SK-N-SH (cell line): ENCODE measurements around the gene NME8. TPM values are rescaled to one million over a fixed set of nuclear protein-coding genes. Genes with fewer than 3 reads are reported as not detected.

Experiments used
- CTCF ChIA-PET: fragments of 300-600, 350-600 bp; formaldehyde crosslinking; extraction: SDS; loops from one replicate; lab custom pipeline; 2021; lab: Yijun Ruan, JAX
- POLR2A ChIA-PET: fragments of 350-600 bp; sonication (Branson Sonifier 250); formaldehyde crosslinking; extraction: SDS; loops from one replicate; lab custom pipeline; 2020; ENCODE audit warnings: antibody characterized with exemption, inconsistent platforms; lab: Yijun Ruan, JAX
- DNase-seq: peaks from one replicate; pipeline ENCODE4 v3.0.0; 2012
- H2AFZ ChIP-seq: fragments of 200-600 bp; sonication (generic); 2 replicates; pipeline ENCODE4 v1.8.1; 2016; ENCODE audit warnings: antibody characterized with exemption, mild to moderate bottlenecking, low read depth
- H3F3A ChIP-seq: fragments of 200-600 bp; sonication (generic); replicated peaks from 2 replicates; pipeline ENCODE3; 2016; ENCODE audit warnings: antibody characterized with exemption, mild to moderate bottlenecking; ENCODE audit not compliant: insufficient read depth
- H3K27ac ChIP-seq, 2 experiments: fragments of 200-500 bp in 1 of 2; fragments of 200-600 bp in 1 of 2; sonication (Bioruptor generic) in 1 of 2; sonication (generic), shearing (Covaris generic) in 1 of 2; 2 replicates each; pipeline versions ENCODE4 v1.5.1 to v1.6.1; 2014 to 2016; ENCODE audit warnings: low read depth in 2 of 2, inconsistent platforms in 1 of 2, low read length in 1 of 2, mild to moderate bottlenecking in 1 of 2, mixed read lengths in 1 of 2
- H3K27me3 ChIP-seq: fragments of 200-600 bp; sonication (generic), shearing (Covaris generic); 2 replicates; pipeline ENCODE4 v1.6.1; 2016; ENCODE audit warnings: mixed run types; ENCODE audit not compliant: insufficient read depth
- H3K36me3 ChIP-seq, 2 experiments: fragments of 200-500 bp in 1 of 2; fragments of 200-600 bp in 1 of 2; sonication (Bioruptor generic) in 1 of 2; sonication (generic) in 1 of 2; replicated peaks in 1 of 2; 2 replicates each; pipeline versions ENCODE3 to v1.5.1; 2014 to 2016; ENCODE audit warnings: low read length in 1 of 2, mild to moderate bottlenecking in 1 of 2; ENCODE audit not compliant: insufficient read depth in 2 of 2, control insufficient read depth in 1 of 2
- H3K4me1 ChIP-seq, 2 experiments: fragments of 200-500 bp in 1 of 2; fragments of 200-600 bp in 1 of 2; sonication (Bioruptor generic) in 1 of 2; sonication (generic), shearing (Covaris generic) in 1 of 2; 2 replicates each; pipeline versions ENCODE4 v1.5.1 to v1.6.1; 2014 to 2016; ENCODE audit warnings: low read depth in 1 of 2, low read length in 1 of 2, mixed run types in 1 of 2; ENCODE audit not compliant: insufficient read depth in 2 of 2, control insufficient read depth in 1 of 2
- H3K4me2 ChIP-seq: fragments of 200-600 bp; sonication (generic), shearing (Covaris generic); 2 replicates; pipeline ENCODE4 v1.6.1; 2017; ENCODE audit warnings: mixed run types
- H3K4me3 ChIP-seq, 2 experiments: fragments of 200-500 bp in 1 of 2; fragments of 200-600 bp in 1 of 2; sonication (Bioruptor generic) in 1 of 2; sonication (generic), shearing (Covaris generic) in 1 of 2; 2 replicates each; pipeline versions ENCODE4 v1.5.1 to v1.8.1; 2014 to 2016; ENCODE audit warnings: low read depth in 2 of 2, inconsistent platforms in 1 of 2, low read length in 1 of 2, mild to moderate bottlenecking in 1 of 2, mixed read lengths in 1 of 2, moderate library complexity in 1 of 2
- H3K79me2 ChIP-seq: fragments of 200-600 bp; sonication (generic); 2 replicates; pipeline ENCODE4 v1.8.1; 2017; ENCODE audit warnings: mild to moderate bottlenecking; ENCODE audit not compliant: insufficient read depth
- H3K9ac ChIP-seq: fragments of 200-600 bp; sonication (generic); 2 replicates; pipeline ENCODE4 v1.6.1; 2017; ENCODE audit warnings: mixed run types
- H3K9me2 ChIP-seq: fragments of 200-600 bp; sonication (generic); 2 replicates; pipeline ENCODE4 v1.6.1; 2017; ENCODE audit warnings: mixed run types
- H3K9me3 ChIP-seq: fragments of 200-600 bp; sonication (generic); 2 replicates; pipeline ENCODE4 v1.6.1; 2017; ENCODE audit warnings: mixed run types, mild to moderate bottlenecking, moderate library complexity
- H4K20me1 ChIP-seq: fragments of 200-600 bp; sonication (generic); 2 replicates; pipeline ENCODE4 v1.6.1; 2017; ENCODE audit warnings: mild to moderate bottlenecking, mixed run types; ENCODE audit not compliant: insufficient read depth
- CTCF ChIP-seq: fragments of 200-600 bp; sonication (generic); IDR thresholded peaks from 2 replicates; pipeline ENCODE4 v1.6.1; 2017; ENCODE audit warnings: antibody characterized with exemption, mild to moderate bottlenecking, moderate library complexity
- ELF1 ChIP-seq: IDR thresholded peaks from 2 replicates; pipeline ENCODE4 v1.4.0; 2012
- FOSL2 ChIP-seq: IDR thresholded peaks from 2 replicates; pipeline ENCODE4 v1.4.0; 2012; ENCODE audit warnings: low read depth, mild to moderate bottlenecking, moderate library complexity, borderline replicate concordance
- FOXJ3 ChIP-seq: sonication (generic); formaldehyde crosslinking; IDR thresholded peaks from 2 replicates; pipeline ENCODE4 v1.5.1; 2020; ENCODE audit warnings: mild to moderate bottlenecking, missing genetic modification reagents
- MAX ChIP-seq: IDR thresholded peaks from 2 replicates; pipeline ENCODE4 v1.4.0; 2012; ENCODE audit warnings: low read depth
- MXI1 ChIP-seq: IDR thresholded peaks from 2 replicates; pipeline ENCODE4 v1.6.1; 2012; ENCODE audit warnings: mild to moderate bottlenecking, low read depth, low read length, improper control_type of control experiment
- NRF1 ChIP-seq: IDR thresholded peaks from 2 replicates; pipeline ENCODE4 v1.6.1; 2012; ENCODE audit warnings: low read depth, mild to moderate bottlenecking, low read length
- POLR2AphosphoS5 ChIP-seq: IDR thresholded peaks from 2 replicates; pipeline ENCODE4 v1.6.1; 2012; ENCODE audit warnings: low read depth, low read length
- RAD21 ChIP-seq: IDR thresholded peaks from 2 replicates; pipeline ENCODE4 v1.6.1; 2012; ENCODE audit warnings: mild to moderate bottlenecking, low read length
- RCOR1 ChIP-seq: fragments of 150-350 bp; IDR thresholded peaks from 2 replicates; pipeline ENCODE4 v1.6.1; 2017; ENCODE audit warnings: antibody characterized with exemption, low read length
- RFX5 ChIP-seq: IDR thresholded peaks from 2 replicates; pipeline ENCODE4 v1.6.1; 2012; ENCODE audit warnings: mild to moderate bottlenecking, improper control_type of control experiment, low read length
- RXRA ChIP-seq: IDR thresholded peaks from 2 replicates; pipeline ENCODE4 v1.4.0; 2012; ENCODE audit warnings: low read depth, mild to moderate bottlenecking, borderline replicate concordance
- SIN3A ChIP-seq: IDR thresholded peaks from 2 replicates; pipeline ENCODE4 v1.6.1; 2012; ENCODE audit warnings: low read depth, mild to moderate bottlenecking, low read length, moderate library complexity, borderline replicate concordance
- SMC3 ChIP-seq: IDR thresholded peaks from 2 replicates; pipeline ENCODE4 v1.6.1; 2012; ENCODE audit warnings: low read depth, low read length, improper control_type of control experiment
- USF2 ChIP-seq: fragments of 150-350 bp; IDR thresholded peaks from 2 replicates; pipeline ENCODE4 v1.6.1; 2017; ENCODE audit warnings: antibody characterized with exemption, low read length, low read depth, borderline replicate concordance
- WGBS: methylation state at CpG from one replicate; pipeline ENCODE4 v1.1.6; 2017; ENCODE audit warnings: low lambda C conversion rate; 5-methylcytosine and 5-hydroxymethylcytosine counted together
- polyA plus RNA-seq, 3 experiments: library from polyadenylated mRNA; depleted of rRNA; stranded (reverse); fragments of >200 nt; gene quantifications; 2 replicates each; pipeline ENCODE4 v1.2.3, GENCODE V29; 2012
- TF ChIP-seq, protein P1 (sequence below): IDR thresholded peaks from 2 replicates; pipeline ENCODE4; 2012
- TF ChIP-seq, protein P2 (sequence below): IDR thresholded peaks from 2 replicates; pipeline ENCODE4 v1.4.0; 2012; ENCODE audit warnings: low read depth, borderline replicate concordance
- TF ChIP-seq, protein P3 (sequence below): IDR thresholded peaks from 2 replicates; pipeline ENCODE4 v1.6.1; 2012; ENCODE audit warnings: mild to moderate bottlenecking, low read depth, low read length, moderate library complexity
- TF ChIP-seq, protein P4 (sequence below): fragments of 150-350 bp; IDR thresholded peaks from 2 replicates; pipeline ENCODE4 v1.6.1; 2016; ENCODE audit warnings: mild to moderate bottlenecking, low read depth, low read length

NME8 gene
- polyA plus RNA-seq, 1 of the 3 experiments (the other 2 are of a cell fraction): not detected

GRCh38 chr7:37826825-37827224, 21.6 kb upstream of the NME8 start:
- WGBS: 21% methylated on average over 4 of the region's 4 CpGs
- no peaks in the 10 kb centered on the region for H3K79me2 ChIP-seq
- no peaks in the 10 kb centered on the region for H3F3A ChIP-seq
- H3K27ac ChIP-seq: no peak overlapping the region
- H3K4me3 ChIP-seq: no peak overlapping the region
- TF ChIP-seq RCOR1 (no peak), USF2 (no peak), MAX (no peak), SIN3A (no peak), RFX5 (no peak), CTCF (no peak), POLR2AphosphoS5 (no peak), NRF1 (no peak), FOSL2 (no peak), RXRA (no peak), ELF1 (no peak), FOXJ3 (CRISPR knock-in tag) (no peak), SMC3 (no peak), RAD21 (no peak), MXI1 (no peak)
- TF ChIP-seq, protein P1, sequence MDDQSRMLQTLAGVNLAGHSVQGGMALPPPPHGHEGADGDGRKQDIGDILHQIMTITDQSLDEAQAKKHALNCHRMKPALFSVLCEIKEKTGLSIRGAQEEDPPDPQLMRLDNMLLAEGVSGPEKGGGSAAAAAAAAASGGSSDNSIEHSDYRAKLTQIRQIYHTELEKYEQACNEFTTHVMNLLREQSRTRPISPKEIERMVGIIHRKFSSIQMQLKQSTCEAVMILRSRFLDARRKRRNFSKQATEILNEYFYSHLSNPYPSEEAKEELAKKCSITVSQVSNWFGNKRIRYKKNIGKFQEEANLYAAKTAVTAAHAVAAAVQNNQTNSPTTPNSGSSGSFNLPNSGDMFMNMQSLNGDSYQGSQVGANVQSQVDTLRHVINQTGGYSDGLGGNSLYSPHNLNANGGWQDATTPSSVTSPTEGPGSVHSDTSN: no peak
- TF ChIP-seq, protein P2, sequence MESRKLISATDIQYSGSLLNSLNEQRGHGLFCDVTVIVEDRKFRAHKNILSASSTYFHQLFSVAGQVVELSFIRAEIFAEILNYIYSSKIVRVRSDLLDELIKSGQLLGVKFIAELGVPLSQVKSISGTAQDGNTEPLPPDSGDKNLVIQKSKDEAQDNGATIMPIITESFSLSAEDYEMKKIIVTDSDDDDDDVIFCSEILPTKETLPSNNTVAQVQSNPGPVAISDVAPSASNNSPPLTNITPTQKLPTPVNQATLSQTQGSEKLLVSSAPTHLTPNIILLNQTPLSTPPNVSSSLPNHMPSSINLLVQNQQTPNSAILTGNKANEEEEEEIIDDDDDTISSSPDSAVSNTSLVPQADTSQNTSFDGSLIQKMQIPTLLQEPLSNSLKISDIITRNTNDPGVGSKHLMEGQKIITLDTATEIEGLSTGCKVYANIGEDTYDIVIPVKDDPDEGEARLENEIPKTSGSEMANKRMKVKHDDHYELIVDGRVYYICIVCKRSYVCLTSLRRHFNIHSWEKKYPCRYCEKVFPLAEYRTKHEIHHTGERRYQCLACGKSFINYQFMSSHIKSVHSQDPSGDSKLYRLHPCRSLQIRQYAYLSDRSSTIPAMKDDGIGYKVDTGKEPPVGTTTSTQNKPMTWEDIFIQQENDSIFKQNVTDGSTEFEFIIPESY: no peak
- TF ChIP-seq, protein P3, sequence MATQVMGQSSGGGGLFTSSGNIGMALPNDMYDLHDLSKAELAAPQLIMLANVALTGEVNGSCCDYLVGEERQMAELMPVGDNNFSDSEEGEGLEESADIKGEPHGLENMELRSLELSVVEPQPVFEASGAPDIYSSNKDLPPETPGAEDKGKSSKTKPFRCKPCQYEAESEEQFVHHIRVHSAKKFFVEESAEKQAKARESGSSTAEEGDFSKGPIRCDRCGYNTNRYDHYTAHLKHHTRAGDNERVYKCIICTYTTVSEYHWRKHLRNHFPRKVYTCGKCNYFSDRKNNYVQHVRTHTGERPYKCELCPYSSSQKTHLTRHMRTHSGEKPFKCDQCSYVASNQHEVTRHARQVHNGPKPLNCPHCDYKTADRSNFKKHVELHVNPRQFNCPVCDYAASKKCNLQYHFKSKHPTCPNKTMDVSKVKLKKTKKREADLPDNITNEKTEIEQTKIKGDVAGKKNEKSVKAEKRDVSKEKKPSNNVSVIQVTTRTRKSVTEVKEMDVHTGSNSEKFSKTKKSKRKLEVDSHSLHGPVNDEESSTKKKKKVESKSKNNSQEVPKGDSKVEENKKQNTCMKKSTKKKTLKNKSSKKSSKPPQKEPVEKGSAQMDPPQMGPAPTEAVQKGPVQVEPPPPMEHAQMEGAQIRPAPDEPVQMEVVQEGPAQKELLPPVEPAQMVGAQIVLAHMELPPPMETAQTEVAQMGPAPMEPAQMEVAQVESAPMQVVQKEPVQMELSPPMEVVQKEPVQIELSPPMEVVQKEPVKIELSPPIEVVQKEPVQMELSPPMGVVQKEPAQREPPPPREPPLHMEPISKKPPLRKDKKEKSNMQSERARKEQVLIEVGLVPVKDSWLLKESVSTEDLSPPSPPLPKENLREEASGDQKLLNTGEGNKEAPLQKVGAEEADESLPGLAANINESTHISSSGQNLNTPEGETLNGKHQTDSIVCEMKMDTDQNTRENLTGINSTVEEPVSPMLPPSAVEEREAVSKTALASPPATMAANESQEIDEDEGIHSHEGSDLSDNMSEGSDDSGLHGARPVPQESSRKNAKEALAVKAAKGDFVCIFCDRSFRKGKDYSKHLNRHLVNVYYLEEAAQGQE: no peak
- TF ChIP-seq, protein P4, sequence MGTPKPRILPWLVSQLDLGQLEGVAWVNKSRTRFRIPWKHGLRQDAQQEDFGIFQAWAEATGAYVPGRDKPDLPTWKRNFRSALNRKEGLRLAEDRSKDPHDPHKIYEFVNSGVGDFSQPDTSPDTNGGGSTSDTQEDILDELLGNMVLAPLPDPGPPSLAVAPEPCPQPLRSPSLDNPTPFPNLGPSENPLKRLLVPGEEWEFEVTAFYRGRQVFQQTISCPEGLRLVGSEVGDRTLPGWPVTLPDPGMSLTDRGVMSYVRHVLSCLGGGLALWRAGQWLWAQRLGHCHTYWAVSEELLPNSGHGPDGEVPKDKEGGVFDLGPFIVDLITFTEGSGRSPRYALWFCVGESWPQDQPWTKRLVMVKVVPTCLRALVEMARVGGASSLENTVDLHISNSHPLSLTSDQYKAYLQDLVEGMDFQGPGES: no peak
- H3K36me3 ChIP-seq: no peaks in the 10 kb centered on the region
- H3K9me3 ChIP-seq: 0 out of 2 replicates have a peak, but pooled peaks cover under 1% of the 10 kb centered on the region
- CTCF ChIA-PET: interaction anchor here (0.9 to 1.3 kb wide), 2 partner anchors 27 to 592 kb away, joined by 3 to 4 read pairs; no protein-coding TSS in a partner anchor
- no peak for DNase-seq
- H3K9me2 ChIP-seq: peaks cover 3% of the 10 kb centered on the region; the same call in 1 of the 2 replicates
- no peak overlapping the region for H3K4me2 ChIP-seq
- POLR2A ChIA-PET: no interaction called here
- H3K4me1 ChIP-seq: no peaks in the 10 kb centered on the region; a peak in 1 of 4 replicates
- no peak overlapping the region for H2AFZ ChIP-seq
- no peak overlapping the region for H3K9ac ChIP-seq
- H3K27me3 ChIP-seq: no peaks in the 10 kb centered on the region
- H4K20me1 ChIP-seq: no peaks in the 10 kb centered on the region
